Fibroblast of skin of left quadriceps (primary cell): Measurements from ENCODE around the gene SERPINA3.
"Not testable (repeated sequence)": the region's sequence is repeated elsewhere in the genome, so short reads cannot be mapped to it uniquely, and the experiment has no call there.

Source experiments
- DNase-seq, 2 experiments: peaks; one replicate each; pipeline ENCODE4 v3.0.0-alpha.2; 2013; ENCODE audit warnings: low read depth in 2 of 2

Gene SERPINA3

GRCh38 chr14:94612174-94612573 is at the start of gene SERPINA3:
SERPINA3 (plus strand) TSS chr14:94612391; CDS start chr14:94614442, 2,051 bp downstream.
- DNase-seq: no peak

GRCh38 chr14:94562941-94563883 is 49.0 kb upstream of the SERPINA3 start:
- DNase-seq: no peak

GRCh38 chr14:94564381-94564780 is 47.8 kb upstream of the SERPINA3 start:
- DNase-seq: no peak

GRCh38 chr14:94568186-94568585 is 44.0 kb upstream of the SERPINA3 start:
- no peak for DNase-seq

GRCh38 chr14:94569381-94570001 is 42.7 kb upstream of the SERPINA3 start:
- DNase-seq: no peak

- no peak for DNase-seq
Observed at GRCh38 chr14:94570002-94570400, 42.2 kb upstream of the SERPINA3 start.

GRCh38 chr14:94570440-94570839 is 41.8 kb upstream of the SERPINA3 start:
- no peak for DNase-seq

- DNase-seq: no peak
Observed at GRCh38 chr14:94571395-94571794, 40.8 kb upstream of the SERPINA3 start.

GRCh38 chr14:94571950-94572349 is 40.2 kb upstream of the SERPINA3 start:
- no peak for DNase-seq

GRCh38 chr14:94572637-94573303 is 39.4 kb upstream of the SERPINA3 start:
- DNase-seq: no peak

- no peak for DNase-seq
Observed at GRCh38 chr14:94573475-94574277, 38.5 kb upstream of the SERPINA3 start.

- DNase-seq: no peak
Observed at GRCh38 chr14:94574336-94574735, 37.9 kb upstream of the SERPINA3 start.

GRCh38 chr14:94575730-94576585 is 36.2 kb upstream of the SERPINA3 start:
- no peak for DNase-seq

- DNase-seq: not testable (repeated sequence)
Observed at GRCh38 chr14:94577472-94577871, 34.7 kb upstream of the SERPINA3 start.

- DNase-seq: no peak
Observed at GRCh38 chr14:94578712-94579111, 33.5 kb upstream of the SERPINA3 start.

- no peak for DNase-seq
Observed at GRCh38 chr14:94581127-94581999, 30.8 kb upstream of the SERPINA3 start, which contains the start of gene SERPINA5. SERPINA5 (plus strand) TSS chr14:94581426; CDS start chr14:94587363, 5,937 bp downstream.

GRCh38 chr14:94582199-94582750 is 29.9 kb upstream of the SERPINA3 start:
- no peak for DNase-seq

GRCh38 chr14:94582851-94583250 is 29.3 kb upstream of the SERPINA3 start:
- no peak for DNase-seq

GRCh38 chr14:94583557-94583956 is 28.6 kb upstream of the SERPINA3 start:
- no peak for DNase-seq
